Activated CD4-positive, alpha-beta T cell treated with anti-CD3 and anti-CD28 coated beads for 4 hours (primary cell): ENCODE measurements around the gene TLCD5.

ENCODE experiments used
- DNase-seq, 2 donors: peaks; one replicate each; pipeline ENCODE4 v3.0.0-alpha.2; 2020

The TLCD5 gene

GRCh38 chr11:120324932-120325810, at the start of gene TLCD5:
TLCD5 (plus strand) TSS chr11:120325299; CDS start chr11:120327442, 2,143 bp downstream.
- DNase-seq, result peak; percentile 26 to 29

DNA sequence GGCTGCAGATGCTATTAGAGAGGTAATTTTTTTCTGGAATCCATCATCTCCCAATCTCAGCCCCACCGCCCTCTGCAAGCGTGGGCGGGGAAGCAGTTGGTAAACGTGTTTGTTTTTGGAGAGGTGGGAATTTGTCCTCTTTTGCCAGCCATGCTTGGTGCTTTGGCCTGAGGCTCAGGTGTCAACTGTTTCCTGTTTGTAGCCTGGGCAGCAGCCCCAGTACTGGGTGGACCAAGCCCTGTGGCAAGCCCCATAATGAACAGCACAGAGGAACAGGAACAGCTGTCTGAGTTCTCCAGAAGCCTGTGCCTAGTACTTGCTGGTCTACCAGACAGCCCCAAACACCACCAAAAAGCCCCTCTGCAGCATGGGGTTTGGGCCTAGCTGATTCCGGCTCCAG, 45.6 kb upstream of the TLCD5 start:
- DNase-seq, result no peak

- DNase-seq, result no peak
Measured at GRCh38 chr11:120280600-120281051, 44.5 kb upstream of the TLCD5 start.

DNA sequence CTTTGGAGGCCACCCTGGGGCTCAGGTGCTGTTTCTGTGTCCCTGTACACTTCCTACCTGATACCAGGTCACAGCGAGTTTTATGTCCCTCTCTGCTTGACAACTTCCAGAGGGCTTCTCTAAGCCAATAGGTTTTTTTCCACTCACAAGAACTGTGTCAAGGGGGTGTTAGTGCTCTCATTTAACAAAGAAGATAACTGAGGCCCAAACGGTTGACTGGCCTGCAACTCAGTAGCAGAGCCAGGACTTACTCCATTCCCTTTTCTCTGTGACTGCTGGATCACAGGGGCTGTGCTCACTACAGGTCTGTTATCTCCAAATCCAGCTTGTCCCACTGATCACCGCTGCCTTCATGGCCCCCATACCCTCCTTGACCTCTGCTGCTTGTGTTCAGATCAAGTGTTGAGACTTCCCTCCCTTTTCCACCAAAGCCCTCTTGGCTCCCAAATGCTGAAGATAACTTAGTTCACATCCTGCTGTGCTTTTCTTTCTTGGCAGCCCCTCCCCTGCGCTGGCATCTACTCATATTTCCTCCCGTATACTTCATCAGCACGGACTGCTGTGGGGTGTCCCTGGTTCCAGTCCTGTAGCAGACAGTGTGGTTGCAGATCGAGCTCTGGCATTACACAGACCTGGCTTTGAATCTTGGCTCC, 43.8 kb upstream of the TLCD5 start:
- no peak for DNase-seq

- no peak for DNase-seq
Measured at GRCh38 chr11:120283124-120283523, 42.0 kb upstream of the TLCD5 start.

DNA sequence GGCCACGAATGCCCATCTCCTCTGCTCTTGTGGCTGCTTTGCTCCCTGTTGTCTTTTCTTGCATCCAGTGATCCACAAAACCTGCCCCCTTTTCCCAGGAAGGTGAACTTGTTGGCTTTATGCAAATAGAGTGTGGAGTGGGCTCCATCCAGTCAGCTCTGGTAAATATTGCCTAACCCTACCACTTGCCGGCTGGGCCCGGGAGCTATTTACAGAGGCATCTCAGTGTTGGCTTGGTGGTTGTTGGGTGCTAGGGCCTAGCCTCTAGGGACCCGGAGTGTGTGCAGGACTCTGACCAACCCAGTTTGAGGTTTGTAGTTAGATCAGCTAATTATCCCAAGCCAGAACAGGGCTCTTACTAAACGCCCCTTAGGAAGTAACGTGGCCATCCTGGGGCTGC, 40.8 kb upstream of the TLCD5 start:
- DNase-seq, result no peak

GRCh38 chr11:120285256-120285655, 39.8 kb upstream of the TLCD5 start:
- DNase-seq, result no peak

- no peak for DNase-seq
Measured at GRCh38 chr11:120288021-120288420, 37.1 kb upstream of the TLCD5 start.

- no peak for DNase-seq
Measured at GRCh38 chr11:120289426-120289825, 35.7 kb upstream of the TLCD5 start.

DNA sequence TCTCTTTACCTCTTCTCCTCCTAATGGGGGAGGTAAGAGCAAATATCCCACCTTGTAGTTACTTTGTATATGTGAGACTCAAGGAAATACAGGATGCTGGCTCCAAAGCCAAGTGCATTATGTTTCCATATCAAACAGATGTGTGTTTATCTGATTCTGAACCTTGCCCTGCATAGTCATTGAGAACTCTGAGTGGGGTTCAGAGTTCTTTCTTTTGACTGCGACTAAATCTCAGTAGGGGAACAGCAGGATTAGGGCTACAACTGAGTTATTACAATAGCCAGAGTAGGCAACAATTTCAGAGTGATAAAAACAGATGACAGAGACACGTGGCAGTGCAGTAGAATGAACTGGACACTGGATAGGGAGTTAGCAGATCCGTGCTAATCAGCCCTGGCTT, 34.1 kb upstream of the TLCD5 start:
- no peak for DNase-seq

DNA sequence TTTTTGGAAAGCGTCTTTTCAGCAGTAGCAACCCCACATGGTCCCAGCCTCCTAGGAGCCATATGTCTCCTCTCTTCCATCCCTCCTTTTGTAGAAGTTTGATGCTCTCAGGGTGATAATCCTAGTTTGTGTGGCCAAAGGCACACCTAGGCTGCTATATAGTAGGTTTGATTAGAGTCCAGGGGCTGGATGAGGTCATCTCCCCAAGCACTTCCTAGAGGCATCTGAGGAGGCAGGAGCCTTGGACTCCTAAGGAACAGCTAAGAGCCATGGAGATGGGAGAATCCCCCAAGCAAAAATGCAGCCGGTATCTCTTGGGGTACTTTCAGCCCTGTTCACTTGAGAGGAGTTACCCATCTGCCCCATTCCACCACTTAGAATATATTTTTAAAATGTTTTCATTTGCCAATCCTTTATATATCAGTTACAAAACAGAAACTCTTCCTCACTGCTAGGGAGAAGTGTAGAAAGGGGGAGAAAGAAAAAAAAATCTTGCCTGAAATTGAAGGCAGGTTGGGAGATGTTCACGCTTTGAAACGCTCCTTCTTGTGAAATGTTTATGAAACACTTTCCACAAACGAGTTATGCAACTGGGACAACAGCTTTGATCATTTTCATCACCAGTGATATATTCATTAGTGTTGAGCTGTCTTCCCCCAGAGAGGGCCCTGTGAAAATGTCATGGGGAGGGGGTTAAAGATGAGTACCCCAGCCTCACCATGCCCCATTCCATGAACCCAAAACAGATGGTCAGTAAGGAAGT, 31.9 kb upstream of the TLCD5 start:
- DNase-seq, result no peak

DNA sequence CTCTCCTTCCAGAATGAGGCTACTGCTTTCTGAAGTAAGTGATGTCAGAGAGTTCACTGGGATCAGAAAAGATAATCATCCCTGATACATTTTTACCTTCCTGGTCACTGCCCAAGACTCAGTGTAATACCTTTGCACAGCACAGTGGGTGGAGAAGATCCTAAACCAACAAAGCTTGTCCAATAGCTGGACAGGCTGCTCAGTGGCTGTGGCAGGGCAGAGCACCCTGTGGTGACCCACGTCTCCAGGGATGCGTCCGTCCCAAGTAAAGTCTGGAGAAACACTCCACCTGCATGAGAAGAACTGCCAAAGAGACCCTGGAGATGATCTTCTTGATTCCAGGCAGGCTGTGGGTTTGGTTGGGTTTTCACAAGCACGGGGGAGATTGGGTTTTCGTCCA, 31.0 kb upstream of the TLCD5 start:
- DNase-seq, result no peak

DNA sequence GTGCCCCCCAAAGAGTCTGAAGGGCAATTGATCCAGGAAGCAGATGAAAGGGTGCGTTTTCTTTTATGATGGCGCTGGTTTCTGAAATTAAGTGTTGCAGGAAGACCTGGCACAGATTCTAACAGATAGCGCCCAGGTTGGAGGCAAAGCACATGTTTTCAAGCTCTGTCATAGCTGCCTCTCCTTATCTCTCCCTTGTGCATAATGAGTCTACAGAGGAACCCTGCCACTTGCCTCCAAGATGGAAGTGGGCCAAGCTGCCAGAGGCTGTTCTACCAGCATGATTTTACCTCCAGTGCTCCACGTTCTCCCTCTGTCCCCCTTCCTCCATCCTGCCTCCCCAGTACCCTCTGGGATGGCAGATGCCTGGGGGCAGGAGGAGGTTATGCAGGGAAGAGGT, 30.0 kb upstream of the TLCD5 start:
- DNase-seq, result no peak

- no peak for DNase-seq
Measured at GRCh38 chr11:120296554-120296953, 28.5 kb upstream of the TLCD5 start.

DNA sequence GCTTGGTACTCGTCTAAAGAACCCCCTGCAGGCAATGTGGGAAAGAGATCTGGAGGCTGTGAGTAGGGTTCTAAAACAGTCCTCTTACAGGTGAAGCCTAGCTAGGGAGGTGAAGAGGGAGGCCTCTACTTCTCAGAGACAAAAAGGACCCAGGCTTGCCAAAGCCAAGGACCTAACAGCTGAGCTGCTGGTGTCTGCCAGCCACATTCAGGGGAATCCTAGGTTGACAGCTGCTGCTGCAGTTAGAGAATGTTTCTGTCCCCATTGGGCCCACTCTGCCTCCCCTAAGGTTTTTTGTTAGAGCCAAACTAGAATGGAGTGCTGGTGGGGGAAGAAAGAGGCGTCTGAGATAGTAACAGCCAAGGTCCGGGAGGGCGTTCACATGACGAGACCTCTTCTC, 26.6 kb upstream of the TLCD5 start:
- DNase-seq, result no peak

DNA sequence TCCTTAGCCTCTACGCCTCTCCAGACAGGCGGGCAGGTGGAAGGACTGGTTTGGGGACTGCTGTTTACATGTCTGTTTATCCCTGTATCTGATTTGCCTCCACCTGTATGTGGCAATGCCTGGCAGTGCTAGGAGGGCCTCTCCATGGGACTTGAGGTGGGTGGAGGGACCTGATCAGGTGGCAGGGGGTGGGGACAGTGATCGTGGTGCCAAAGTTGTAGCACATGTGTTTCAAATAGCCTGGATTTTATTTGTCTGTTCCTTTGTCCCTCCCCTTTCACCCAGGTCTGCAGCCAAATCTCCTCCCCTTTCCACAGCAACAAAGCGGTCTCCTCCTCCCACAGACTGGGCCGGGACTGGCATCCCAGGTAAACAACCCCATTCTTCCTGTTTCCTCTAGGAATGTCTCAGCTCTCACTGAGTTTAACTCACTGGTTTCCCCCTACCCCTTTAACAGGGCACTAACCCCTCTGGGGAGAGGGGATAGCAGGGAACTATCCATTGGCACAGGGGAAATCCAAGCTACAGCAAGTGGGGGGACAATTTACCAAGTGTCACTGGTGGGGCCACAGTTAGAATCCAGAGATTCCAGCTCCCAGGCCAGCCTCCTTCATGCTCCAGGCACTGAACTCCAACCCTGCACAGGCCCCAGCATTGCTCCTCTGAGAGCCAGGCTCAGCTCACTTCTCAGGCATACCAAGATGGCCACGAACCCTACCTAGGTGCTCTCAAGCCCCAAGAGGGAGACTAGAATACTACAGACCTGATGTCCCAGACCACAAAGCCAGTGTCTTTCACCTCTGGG, 22.9 kb upstream of the TLCD5 start:
- DNase-seq, result no peak

DNA sequence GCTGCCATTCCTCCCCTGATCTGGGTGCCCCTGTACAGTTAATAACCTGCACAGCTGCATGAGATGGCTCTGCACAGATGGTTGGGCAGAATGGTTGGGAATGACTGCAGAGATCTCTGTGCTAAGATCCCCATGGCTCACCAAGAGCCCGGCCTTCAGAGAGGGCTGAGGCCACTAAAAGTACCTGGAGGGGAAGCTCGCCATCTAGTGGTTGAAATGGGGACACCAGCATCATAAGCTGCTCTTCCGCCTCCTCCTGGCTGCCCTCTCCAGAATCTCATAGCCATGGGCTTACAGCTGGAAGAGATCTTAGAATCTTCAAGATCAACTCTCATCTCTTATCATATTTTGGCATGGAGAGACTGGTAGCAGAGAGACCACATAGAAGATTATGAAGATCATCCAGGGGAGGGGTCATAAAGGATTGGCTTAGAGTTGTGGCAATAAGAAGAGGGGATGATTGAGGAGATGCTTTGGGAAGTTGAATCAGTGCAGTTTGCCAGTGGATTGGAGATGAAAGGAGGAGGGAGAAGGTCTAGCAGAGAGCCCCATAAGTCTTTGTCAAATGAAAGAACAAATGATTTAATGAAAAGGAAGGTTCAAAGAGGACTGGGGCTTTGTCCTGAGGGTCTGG, 22.0 kb upstream of the TLCD5 start:
- peak; percentile 41 to 59 for DNase-seq

DNA sequence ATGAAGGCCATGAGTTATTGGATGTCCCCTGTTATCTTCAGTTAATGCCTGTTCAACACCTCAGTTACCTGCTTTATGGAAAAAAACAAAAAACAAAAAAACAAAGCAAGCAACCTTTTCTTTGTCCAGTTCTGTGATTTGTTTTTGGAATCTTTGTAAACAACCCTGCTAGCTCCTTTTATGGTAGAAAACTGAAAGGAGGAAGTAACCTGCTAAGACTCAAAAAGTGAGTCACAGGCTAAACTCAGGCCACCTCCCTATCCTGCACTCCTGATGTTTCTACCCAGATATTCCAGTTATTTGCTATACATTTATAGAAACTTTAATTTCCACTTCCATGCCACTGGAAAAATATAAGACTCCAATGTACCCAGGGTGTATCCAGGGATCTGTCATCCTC, 20.6 kb upstream of the TLCD5 start:
- no peak for DNase-seq

DNA sequence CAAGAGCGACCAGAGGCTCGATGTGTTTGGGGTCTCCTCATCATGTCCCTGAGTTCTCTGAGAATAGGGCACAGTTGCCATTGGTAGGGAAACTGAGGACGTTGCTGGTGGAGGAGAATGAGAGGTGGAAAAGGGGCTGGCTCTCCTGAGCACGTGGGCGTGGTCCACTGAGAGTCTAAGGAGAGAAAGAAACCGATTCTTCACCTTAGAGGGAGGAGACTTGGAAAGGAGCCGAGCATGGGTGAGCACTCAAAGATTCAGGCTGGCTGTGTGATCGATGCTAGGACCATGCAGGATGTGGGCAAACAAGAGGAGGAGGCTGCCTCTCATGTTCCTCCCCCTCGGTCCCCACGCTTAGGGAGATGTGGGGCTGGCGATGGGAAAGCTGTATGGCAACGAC, 19.8 kb upstream of the TLCD5 start:
- no peak for DNase-seq

- no peak for DNase-seq
Measured at GRCh38 chr11:120306519-120307242, 18.4 kb upstream of the TLCD5 start.

DNA sequence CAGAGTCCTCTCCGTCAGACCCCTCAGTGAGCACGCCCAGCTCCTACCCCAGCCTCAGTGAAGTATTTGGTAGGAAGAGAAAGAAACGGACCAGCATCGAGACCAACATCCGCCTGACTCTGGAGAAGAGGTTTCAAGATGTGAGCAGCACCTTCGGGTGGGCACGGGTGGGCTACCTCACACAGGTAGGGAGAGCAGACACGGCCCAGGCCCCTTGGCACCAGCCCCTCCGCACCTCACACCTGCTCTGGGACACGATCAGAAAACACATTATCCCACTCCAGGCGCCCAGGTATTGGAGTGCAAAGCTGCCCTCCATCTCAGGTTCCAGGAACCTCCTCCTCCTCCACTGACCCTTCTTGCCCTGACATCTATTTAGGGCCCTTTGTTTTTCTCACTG, 17.6 kb upstream of the TLCD5 start:
- no peak for DNase-seq

GRCh38 chr11:120308081-120308480, 17.0 kb upstream of the TLCD5 start:
- DNase-seq, result no peak
